ENCODE measurements around the gene TRMT44. TPM values are rescaled to one million over a fixed set of nuclear protein-coding genes. Genes with fewer than 3 reads are reported as not detected.

TRMT44 gene
- total and polyA plus RNA-seq, 2 of the 4 experiments (the other 2 are of a cell fraction), result 7.3 to 8.1 TPM

DNA sequence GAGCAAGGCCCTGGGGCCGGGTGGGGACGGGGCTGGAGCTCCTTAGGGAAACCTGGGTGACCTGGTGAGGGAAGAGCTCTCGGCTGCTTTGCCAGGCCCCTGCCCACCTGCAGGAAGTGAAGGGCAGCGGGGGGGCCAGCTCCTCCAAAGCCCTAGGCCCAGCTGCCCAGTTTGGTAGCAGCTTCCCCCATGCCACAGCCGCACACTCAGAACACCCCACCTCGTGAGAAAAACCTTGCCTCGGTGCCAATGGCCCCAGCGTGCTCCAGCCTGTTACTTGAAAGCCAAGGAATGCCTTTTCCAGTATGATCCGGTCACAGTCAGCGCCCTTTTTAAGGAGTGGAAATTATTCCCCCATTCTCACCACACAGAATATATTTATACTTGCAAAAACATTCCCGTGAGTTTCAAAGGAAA, 38.4 kb upstream of the TRMT44 start:
- no peak overlapping the region for H4K8ac ChIP-seq (ENCODE audit: low read depth in 2 of 2, low read length in 2 of 2)
- TF ChIP-seq NFE2L2 (IDR thresholded peaks at IDR 0.05; ENCODE audit: low read depth, low read length) (no peak), RCOR1 (IDR thresholded peaks at IDR 0.05; ENCODE audit: insufficient replicate concordance, low read length) (no peak), RFX5 (IDR thresholded peaks at IDR 0.05; ENCODE audit: low read depth, low read length) (no peak), FOS (IDR thresholded peaks at IDR 0.05; ENCODE audit: low read depth, low read length) (no peak), MAZ (IDR thresholded peaks at IDR 0.05; ENCODE audit: borderline replicate concordance, low read depth, low read length) (no peak), BHLHE40 (IDR thresholded peaks at IDR 0.05; ENCODE audit: low read depth, low read length) (no peak), MAFK (IDR thresholded peaks at IDR 0.05; ENCODE audit: low read depth, low read length) (no peak), POLR2A (IDR thresholded peaks at IDR 0.05; ENCODE audit: low read depth, low read length) (no peak), RAD21 (IDR thresholded peaks at IDR 0.05; ENCODE audit: low read length) (no peak), SMC3 (IDR thresholded peaks at IDR 0.05; ENCODE audit: low read depth, low read length) (no peak), CHD1 (IDR thresholded peaks at IDR 0.05; ENCODE audit: low read depth, low read length) (no peak)
- TF ChIP-seq, protein P1, sequence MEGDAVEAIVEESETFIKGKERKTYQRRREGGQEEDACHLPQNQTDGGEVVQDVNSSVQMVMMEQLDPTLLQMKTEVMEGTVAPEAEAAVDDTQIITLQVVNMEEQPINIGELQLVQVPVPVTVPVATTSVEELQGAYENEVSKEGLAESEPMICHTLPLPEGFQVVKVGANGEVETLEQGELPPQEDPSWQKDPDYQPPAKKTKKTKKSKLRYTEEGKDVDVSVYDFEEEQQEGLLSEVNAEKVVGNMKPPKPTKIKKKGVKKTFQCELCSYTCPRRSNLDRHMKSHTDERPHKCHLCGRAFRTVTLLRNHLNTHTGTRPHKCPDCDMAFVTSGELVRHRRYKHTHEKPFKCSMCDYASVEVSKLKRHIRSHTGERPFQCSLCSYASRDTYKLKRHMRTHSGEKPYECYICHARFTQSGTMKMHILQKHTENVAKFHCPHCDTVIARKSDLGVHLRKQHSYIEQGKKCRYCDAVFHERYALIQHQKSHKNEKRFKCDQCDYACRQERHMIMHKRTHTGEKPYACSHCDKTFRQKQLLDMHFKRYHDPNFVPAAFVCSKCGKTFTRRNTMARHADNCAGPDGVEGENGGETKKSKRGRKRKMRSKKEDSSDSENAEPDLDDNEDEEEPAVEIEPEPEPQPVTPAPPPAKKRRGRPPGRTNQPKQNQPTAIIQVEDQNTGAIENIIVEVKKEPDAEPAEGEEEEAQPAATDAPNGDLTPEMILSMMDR (conservative IDR thresholded peaks at IDR 0.05; ENCODE audit: low read depth, low read length), result no peak
- TF ChIP-seq, protein P2, sequence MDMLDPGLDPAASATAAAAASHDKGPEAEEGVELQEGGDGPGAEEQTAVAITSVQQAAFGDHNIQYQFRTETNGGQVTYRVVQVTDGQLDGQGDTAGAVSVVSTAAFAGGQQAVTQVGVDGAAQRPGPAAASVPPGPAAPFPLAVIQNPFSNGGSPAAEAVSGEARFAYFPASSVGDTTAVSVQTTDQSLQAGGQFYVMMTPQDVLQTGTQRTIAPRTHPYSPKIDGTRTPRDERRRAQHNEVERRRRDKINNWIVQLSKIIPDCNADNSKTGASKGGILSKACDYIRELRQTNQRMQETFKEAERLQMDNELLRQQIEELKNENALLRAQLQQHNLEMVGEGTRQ (IDR thresholded peaks at IDR 0.05; ENCODE audit: low read depth, low read length), result no peak
- no peaks in the 10 kb centered on the region for H4K20me1 ChIP-seq (ENCODE audit: insufficient read depth, low read length)
- intact Hi-C loops (cut with micrococcal nuclease), result no loop called here
- H3K4me1 ChIP-seq (ENCODE audit: control insufficient read depth, insufficient read depth, low read length), result no peaks in the 10 kb centered on the region
- peaks cover 26% of the 10 kb centered on the region for H3K36me3 ChIP-seq (ENCODE audit: control insufficient read depth, insufficient read depth, low read length)
- DNase-seq, result no peak
- H3K27me3 ChIP-seq (ENCODE audit: control insufficient read depth, insufficient read depth, low read length), result no peaks in the 10 kb centered on the region
- no peak overlapping the region for H2BK20ac ChIP-seq (ENCODE audit: low read depth, low read length)
- no peak overlapping the region for H4K5ac ChIP-seq (ENCODE audit: low read depth, low read length)
- H2BK5ac ChIP-seq (ENCODE audit: low read depth, low read length, poor library complexity, severe bottlenecking), result no peak overlapping the region
- no peak overlapping the region for H2BK15ac ChIP-seq (ENCODE audit: low read depth, low read length)
- no peak overlapping the region for H2BK120ac ChIP-seq (ENCODE audit: low read depth, low read length)
- ChIA-PET POLR2A (ENCODE audit: unreplicated experiment) (no interaction called here), CTCF (interaction anchor here (0.9 to 3.6 kb wide), 7 partner anchors 9 to 226 kb away, joined by 3 to 18 read pairs (median 8); no protein-coding TSS in a partner anchor)
- H2AFZ ChIP-seq (replicated peaks; ENCODE audit: low read length, poor library complexity), result no peak overlapping the region
- H3K9ac ChIP-seq (ENCODE audit: low read depth, low read length), result no peak overlapping the region
- 87% methylated on average over 3 of the region's 11 CpGs; no CpG with 5 or more reads in 1 of the 2 experiments for WGBS, 2 experiments (ENCODE audit: extremely low coverage in 2 of 2, insufficient read length in 1 of 2)
- H3K27ac ChIP-seq (ENCODE audit: insufficient read depth, low read length), result no peak overlapping the region
- H3K9me1 ChIP-seq (ENCODE audit: insufficient read depth, low read length), result no peaks in the 10 kb centered on the region
- H3K18ac ChIP-seq (ENCODE audit: low read depth, low read length), result no peak overlapping the region
- H3K4ac ChIP-seq (ENCODE audit: low read depth, low read length), result no peak overlapping the region
- H4K91ac ChIP-seq (ENCODE audit: insufficient read depth, low read depth, low read length), result no peak overlapping the region
- no peak overlapping the region for H2AK9ac ChIP-seq (replicated peaks; ENCODE audit: low read depth, low read length, poor library complexity)
- no peak overlapping the region for H3K56ac ChIP-seq (ENCODE audit: extremely low read depth, insufficient read depth, low read length)
- no peak for ATAC-seq (ENCODE audit: low read depth)
- peaks cover 0 to 3% of the 10 kb centered on the region in 2 experiments; a peak in 1 of 4 replicates for H3K79me1 ChIP-seq (ENCODE audit: low read depth in 1 of 2, low read length in 2 of 2)
- no peak overlapping the region for H3K14ac ChIP-seq (replicated peaks; ENCODE audit: low read depth, low read length)
- in situ Hi-C loops (cut with MboI; ENCODE audit: low sequenced_read_pairs), result loop anchor here (5.0 kb wide), 2 partner anchors 160 to 225 kb away; no protein-coding TSS in a partner anchor
- no peak overlapping the region for H2AK5ac ChIP-seq (ENCODE audit: low read depth, low read length)
- H3K4me2 ChIP-seq (ENCODE audit: low read depth, low read length), result no peak overlapping the region
- no peak overlapping the region for H3K4me3 ChIP-seq (ENCODE audit: insufficient read depth, low read depth, low read length)
- H3K9me3 ChIP-seq (ENCODE audit: control insufficient read depth, insufficient read depth, low read length), result no peaks in the 10 kb centered on the region
- no peak overlapping the region for H3K23ac ChIP-seq (ENCODE audit: low read depth, low read length)
- dilution Hi-C loops (cut with HindIII; ENCODE audit: low sequenced_read_pairs, unreplicated experiment), result no loop called here
- BruUV-seq (replicated peaks), result no TSS peak
